NOMO-1 treated with dmso at 0.1 percent for 144 hours (cell line): ENCODE data around the gene OSBPL2.

Experiments used
- DNase-seq: peaks from one replicate; lab custom pipeline; 2025; ENCODE audit not compliant: unreplicated experiment; lab: John Stamatoyannopoulos, UW

Gene OSBPL2

DNA sequence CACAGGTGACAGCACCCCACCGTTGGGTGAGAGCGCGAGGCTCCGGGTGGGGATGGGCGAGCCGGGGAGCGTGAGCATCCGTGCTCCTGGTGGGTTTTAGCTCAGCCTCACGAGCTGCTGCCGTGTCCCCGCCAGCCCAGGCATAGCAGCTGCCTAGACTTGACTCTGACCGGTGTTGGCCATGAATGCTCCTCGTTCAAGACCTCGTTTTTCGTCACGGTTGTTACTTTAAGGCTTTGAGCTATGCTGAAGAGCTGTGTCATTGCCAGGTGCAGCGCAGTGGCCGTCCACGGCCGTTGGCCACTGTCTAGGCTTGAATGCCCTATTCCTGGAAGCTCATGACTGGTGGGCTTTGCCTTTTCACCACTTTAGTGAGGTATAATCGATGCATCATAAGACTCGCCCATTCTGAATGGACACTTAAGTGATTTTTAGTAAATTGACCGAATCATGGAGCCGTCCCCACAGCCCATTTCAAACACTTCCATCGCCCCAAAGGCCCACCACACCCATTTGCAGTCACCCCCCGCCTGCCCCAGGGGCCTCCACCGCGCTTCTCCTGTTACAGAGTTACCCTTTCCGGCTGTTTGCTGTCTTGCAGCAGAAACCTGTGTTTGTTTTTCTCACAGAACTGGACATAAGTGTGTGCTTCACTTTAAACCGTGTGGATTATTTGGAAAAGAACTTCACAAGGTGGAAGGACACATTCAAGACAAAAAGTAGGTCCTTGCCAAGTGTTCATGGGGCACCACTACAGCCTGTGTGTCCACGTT lies 43.0 kb downstream of the OSBPL2 start:
- no peak for DNase-seq

- no peak for DNase-seq
These were observed 43.8 kb downstream of the OSBPL2 start for GRCh38 chr20:62282103-62282502.

DNA sequence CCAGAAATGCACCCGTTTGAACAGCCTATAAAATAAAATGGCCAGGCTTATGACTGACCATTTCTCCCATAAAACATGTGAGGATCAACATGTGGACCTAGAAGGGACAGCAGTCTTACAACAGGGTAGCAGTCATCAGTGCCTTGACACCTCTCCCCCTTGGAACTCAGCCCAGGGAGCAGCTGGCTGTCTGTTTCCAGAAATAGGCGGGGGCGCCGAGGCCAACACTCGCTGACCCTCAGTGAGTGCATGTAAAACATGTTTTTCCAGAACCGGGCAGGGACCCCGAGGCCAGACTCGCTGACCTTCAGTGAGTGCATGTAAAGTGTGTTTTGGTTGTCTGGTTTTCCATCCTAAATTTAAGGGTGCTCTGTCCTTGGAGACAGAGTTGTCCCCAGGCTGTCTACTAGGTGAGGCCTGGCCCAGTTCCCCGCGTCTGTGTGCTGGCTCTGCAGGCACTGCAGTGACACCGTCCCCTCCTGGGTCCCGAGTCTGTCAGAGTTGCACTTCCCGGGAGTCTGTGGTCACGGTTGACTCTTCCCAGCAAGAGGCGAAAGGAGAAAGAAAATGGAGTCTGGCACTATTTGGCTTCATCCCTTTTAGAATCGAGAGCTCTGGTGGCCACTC lies 44.7 kb downstream of the OSBPL2 start:
- no peak for DNase-seq

- no peak for DNase-seq
These were observed 46.1 kb downstream of the OSBPL2 start for GRCh38 chr20:62284448-62284847.

DNA sequence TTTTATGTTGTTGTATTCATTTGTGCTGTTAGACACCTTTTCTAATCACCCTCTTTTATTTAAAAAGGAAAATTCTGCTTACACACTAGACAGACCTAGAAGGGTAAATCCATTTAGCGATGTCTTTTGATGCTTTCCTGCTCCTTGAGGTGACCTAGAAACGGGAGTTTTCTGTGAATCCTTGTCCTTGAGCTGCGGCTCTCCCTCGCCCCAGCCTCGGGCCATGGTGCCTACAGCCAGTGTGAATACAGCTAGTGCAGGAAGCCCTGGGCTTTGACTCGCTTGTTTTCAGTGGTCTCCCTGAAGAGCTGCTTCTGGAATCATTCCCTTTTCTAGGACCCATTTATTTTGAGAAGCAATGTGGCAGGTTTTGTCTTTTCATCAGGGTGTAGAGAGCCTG lies 46.8 kb downstream of the OSBPL2 start:
- DNase-seq, result no peak

DNA sequence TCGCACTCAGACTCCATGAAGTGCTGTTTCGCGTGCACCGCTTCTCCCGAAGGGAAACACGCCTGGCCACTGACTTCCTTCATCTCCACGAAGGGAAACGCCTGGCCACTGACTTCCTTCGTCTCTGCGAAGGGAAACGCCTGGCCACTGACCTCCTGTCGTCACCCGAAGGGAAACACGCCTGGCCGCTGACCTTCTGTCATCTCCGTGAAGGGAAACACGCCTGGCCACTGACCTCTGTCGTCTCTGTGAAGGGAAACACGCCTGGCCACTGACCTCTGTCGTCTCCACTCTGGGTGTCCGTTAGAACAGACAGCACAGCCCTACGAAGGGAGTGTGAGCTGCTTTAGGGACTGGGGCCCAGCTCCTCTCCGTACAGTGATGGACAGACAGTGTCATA lies 47.4 kb downstream of the OSBPL2 start:
- DNase-seq, result no peak

- DNase-seq, result no peak
These were observed 48.3 kb downstream of the OSBPL2 start for GRCh38 chr20:62286493-62287064.

- no peak for DNase-seq
These were observed 48.8 kb downstream of the OSBPL2 start for GRCh38 chr20:62287129-62287528.

GRCh38 chr20:62287759-62288534 lies 49.6 kb downstream of the OSBPL2 start:
- DNase-seq, result no peak

DNA sequence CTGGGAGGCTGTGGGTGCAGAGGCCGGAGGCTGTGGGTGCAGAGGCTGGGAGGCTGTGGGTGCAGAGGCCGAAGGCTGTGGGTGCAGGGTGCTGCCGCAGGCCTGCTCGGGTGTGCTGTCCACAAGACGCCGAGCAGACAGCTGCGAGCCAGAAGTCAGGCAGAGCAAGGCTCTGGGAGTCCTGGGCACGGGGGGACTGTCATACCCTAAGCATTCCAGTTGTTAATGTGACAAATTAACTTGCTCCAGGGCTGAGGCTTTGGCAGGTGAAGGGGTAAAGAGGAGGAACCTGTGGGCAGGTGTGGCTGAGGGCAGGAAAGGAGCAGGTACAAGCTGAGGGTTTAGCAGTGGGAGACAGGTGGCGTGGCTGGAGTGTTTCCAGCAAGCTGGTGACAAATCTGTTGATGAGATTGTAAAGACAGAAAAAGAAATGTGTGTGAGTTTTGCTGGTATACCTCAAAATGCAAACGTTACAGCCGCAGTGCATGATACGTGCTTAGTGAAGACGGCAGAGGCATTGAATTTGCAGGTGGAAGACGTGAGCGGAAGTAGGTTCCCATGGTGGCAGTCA lies 50.3 kb downstream of the OSBPL2 start:
- DNase-seq, result no peak

DNA sequence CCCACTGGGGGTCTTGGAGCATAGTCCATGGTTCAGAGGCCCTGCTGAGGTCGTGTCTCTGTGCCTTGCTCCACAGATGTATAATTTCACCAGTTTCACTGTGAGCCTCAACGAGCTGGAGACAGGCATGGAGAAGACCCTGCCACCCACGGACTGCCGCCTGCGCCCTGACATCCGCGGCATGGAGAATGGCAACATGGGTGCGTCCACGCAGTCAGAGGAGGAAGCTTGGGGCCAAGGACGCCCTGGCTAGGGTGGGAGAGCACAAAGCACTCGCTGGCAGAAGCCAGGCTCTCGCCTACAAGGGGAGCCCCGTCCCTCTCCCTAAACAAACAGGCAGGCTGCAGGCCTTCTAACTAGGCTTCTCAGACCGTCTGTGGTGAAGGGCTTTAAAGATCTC lies 50.8 kb downstream of the OSBPL2 start:
- no peak for DNase-seq

GRCh38 chr20:62289898-62290297 lies 51.6 kb downstream of the OSBPL2 start:
- DNase-seq, result no peak

- no peak for DNase-seq
These were observed 53.1 kb downstream of the OSBPL2 start for GRCh38 chr20:62291251-62292066.

- DNase-seq, result no peak
These were observed 53.8 kb downstream of the OSBPL2 start for GRCh38 chr20:62292108-62292507.

GRCh38 chr20:62293111-62293784 lies 54.9 kb downstream of the OSBPL2 start:
- DNase-seq, result no peak

GRCh38 chr20:62293946-62294345 lies 55.6 kb downstream of the OSBPL2 start:
- DNase-seq, result no peak

DNA sequence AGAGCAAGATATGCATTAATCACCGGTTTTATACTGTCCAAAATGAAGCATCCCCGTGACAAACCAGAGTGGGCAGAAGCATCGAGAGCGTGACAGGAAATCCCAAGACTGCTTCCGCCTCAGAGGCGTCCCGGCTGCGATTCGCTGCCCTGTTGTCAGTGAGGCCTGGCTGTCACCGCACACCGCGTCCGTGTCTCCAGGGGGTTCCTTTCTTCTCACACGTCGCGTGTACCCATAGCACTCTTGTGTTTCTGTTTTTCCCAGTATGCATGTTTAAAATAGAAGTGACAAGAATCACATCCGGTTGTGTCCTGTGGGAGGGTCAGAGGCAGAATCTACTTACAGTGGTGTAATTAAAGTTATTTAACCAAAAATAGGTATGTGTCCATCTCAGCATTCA lies 56.2 kb downstream of the OSBPL2 start:
- DNase-seq, result no peak

GRCh38 chr20:62296724-62297448 lies 58.6 kb downstream of the OSBPL2 start:
- DNase-seq, result no peak
